H1 (cell line): ENCODE data around the gene C22orf39.

Source experiments
- ASH2L ChIP-seq: fragments of 200-600, 300-600 bp; sonication (generic); IDR thresholded peaks from one replicate; pipeline ENCODE4 v1.7.1; 2017; ENCODE audit warnings: low read length
- CHD1 ChIP-seq: IDR thresholded peaks from 2 replicates; pipeline ENCODE4 v1.6.1; 2012; ENCODE audit warnings: low read depth, low read length, improper control_type of control experiment
- CTCF ChIP-seq, 3 experiments: IDR thresholded peaks; 1 replicate in 2 of 3; 2 replicates in 1 of 3; pipeline versions ENCODE4 v1.5.1 to v1.6.1; 2011; ENCODE audit warnings: low read length in 3 of 3, mild to moderate bottlenecking in 3 of 3, inconsistent platforms in 2 of 3, low read depth in 1 of 3, moderate library complexity in 1 of 3; ENCODE audit not compliant: insufficient read depth in 1 of 3; ENCODE audit errors: control extremely low read depth in 1 of 3
- EZH2 ChIP-seq: fragments of 200-600 bp; sonication (generic); IDR thresholded peaks from 2 replicates; pipeline ENCODE4 v1.7.1; 2012; ENCODE audit warnings: low read depth, mild to moderate bottlenecking, moderate library complexity, low read length, inconsistent platforms; ENCODE audit not compliant: severe bottlenecking
- HDAC2 ChIP-seq, 2 experiments: fragments of 300-600 bp in 1 of 2; sonication (generic) in 1 of 2; IDR thresholded peaks; 2 replicates each; pipeline ENCODE4 v1.6.1; 2011 to 2012; ENCODE audit warnings: low read depth in 2 of 2, low read length in 2 of 2, mild to moderate bottlenecking in 2 of 2, moderate library complexity in 2 of 2, borderline replicate concordance in 1 of 2, inconsistent platforms in 1 of 2
- JUN ChIP-seq: IDR thresholded peaks from 2 replicates; pipeline ENCODE4 v1.6.1; 2011; ENCODE audit warnings: low read depth, mild to moderate bottlenecking, improper control_type of control experiment, low read length
- POLR2A ChIP-seq, 2 experiments: IDR thresholded peaks; 1 replicate in 1 of 2; 2 replicates in 1 of 2; pipeline ENCODE4 v1.6.1; 2011; ENCODE audit warnings: low read depth in 2 of 2, low read length in 2 of 2, mild to moderate bottlenecking in 2 of 2; ENCODE audit errors: control extremely low read depth in 1 of 2
- RAD21 ChIP-seq, 2 experiments: IDR thresholded peaks in 1 of 2; conservative IDR thresholded peaks in 1 of 2; 2 replicates each; pipeline ENCODE4 v1.6.1; 2011; ENCODE audit warnings: low read depth in 2 of 2, low read length in 2 of 2, improper control_type of control experiment in 1 of 2, inconsistent platforms in 1 of 2, mild to moderate bottlenecking in 1 of 2, moderate library complexity in 1 of 2
- USF2 ChIP-seq: IDR thresholded peaks from 2 replicates; pipeline ENCODE4 v1.6.1; 2011; ENCODE audit warnings: low read length, improper control_type of control experiment

GRCh38 chr22:19488884-19489843 is 41.7 kb upstream of the C22orf39 start:
- TF ChIP-seq RAD21 (IDR thresholded peaks at IDR 0.05 in 1 of 2, conservative IDR thresholded peaks at IDR 0.05 in 1 of 2; ENCODE audit: low read depth in 2 of 2, low read length in 2 of 2) (no peak), CTCF (IDR thresholded peaks at IDR 0.05; ENCODE audit: control extremely low read depth in 1 of 3, insufficient read depth in 1 of 3, low read depth in 1 of 3, low read length in 3 of 3) (no peak), EZH2 (no peak), USF2 (no peak), CHD1 (no peak), POLR2A (IDR thresholded peaks at IDR 0.05; ENCODE audit: control extremely low read depth in 1 of 2, low read depth in 2 of 2, low read length in 2 of 2) (no peak), HDAC2 (IDR thresholded peaks at IDR 0.05; ENCODE audit: borderline replicate concordance in 1 of 2, low read depth in 2 of 2, low read length in 2 of 2) (no peak), ASH2L (no peak), JUN (no peak)
